ENCODE results near the gene CHCHD2.
"Not testable (repeated sequence)": the region's sequence is repeated elsewhere in the genome, so short reads cannot be mapped to it uniquely, and the experiment has no call there.

GRCh38 chr7:56092388-56092787 lies 13.9 kb downstream of the CHCHD2 start:
- TF ChIP-seq POLR2A (IDR thresholded peaks at IDR 0.05), result not testable (repeated sequence)
- TF ChIP-seq, protein P1, sequence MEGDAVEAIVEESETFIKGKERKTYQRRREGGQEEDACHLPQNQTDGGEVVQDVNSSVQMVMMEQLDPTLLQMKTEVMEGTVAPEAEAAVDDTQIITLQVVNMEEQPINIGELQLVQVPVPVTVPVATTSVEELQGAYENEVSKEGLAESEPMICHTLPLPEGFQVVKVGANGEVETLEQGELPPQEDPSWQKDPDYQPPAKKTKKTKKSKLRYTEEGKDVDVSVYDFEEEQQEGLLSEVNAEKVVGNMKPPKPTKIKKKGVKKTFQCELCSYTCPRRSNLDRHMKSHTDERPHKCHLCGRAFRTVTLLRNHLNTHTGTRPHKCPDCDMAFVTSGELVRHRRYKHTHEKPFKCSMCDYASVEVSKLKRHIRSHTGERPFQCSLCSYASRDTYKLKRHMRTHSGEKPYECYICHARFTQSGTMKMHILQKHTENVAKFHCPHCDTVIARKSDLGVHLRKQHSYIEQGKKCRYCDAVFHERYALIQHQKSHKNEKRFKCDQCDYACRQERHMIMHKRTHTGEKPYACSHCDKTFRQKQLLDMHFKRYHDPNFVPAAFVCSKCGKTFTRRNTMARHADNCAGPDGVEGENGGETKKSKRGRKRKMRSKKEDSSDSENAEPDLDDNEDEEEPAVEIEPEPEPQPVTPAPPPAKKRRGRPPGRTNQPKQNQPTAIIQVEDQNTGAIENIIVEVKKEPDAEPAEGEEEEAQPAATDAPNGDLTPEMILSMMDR (IDR thresholded peaks at IDR 0.05), result not testable (repeated sequence)

Data from adrenal gland (tissue), 5 donors.